Fibroblast of pulmonary artery (primary cell): ENCODE results near the gene RAB40C.

Experiments used
- DNase-seq: peaks from one replicate; pipeline ENCODE4 v3.0.0-alpha.2; 2010; ENCODE audit warnings: low read depth
- H3K4me3 ChIP-seq: replicated peaks from 2 replicates; pipeline ENCODE4 v1.5.1; 2011; ENCODE audit warnings: low read depth, mild to moderate bottlenecking, control low read depth, low read length, moderate library complexity
- TF ChIP-seq, protein P1 (sequence below): IDR thresholded peaks from 2 replicates; pipeline ENCODE4 v1.5.1; 2011; ENCODE audit warnings: mild to moderate bottlenecking, control low read depth, low read length, inconsistent platforms; ENCODE audit errors: missing control alignments

RAB40C gene

DNA sequence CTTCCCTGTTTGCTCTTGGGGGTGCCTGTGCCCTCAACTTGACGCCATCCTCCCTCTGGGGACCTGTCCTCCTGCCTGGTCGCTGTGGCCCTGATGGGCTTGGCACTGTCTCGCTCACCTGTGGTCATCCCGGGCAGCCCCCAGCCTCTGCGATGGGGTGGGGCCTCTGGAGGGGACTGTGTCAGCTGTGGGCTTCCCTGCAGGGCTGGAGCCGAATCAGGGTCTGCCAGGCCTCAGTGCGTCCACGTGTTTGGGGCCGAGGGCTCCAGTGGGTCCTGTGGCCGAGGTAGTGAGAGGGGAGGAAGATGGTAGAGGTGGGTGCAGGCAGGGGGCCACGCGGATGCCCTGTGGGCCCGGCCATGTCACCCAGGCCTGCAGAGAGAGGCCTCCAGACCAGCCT, 12.1 kb upstream of the RAB40C start:
- H3K4me3 ChIP-seq: no peak overlapping the region
- TF ChIP-seq, protein P1, sequence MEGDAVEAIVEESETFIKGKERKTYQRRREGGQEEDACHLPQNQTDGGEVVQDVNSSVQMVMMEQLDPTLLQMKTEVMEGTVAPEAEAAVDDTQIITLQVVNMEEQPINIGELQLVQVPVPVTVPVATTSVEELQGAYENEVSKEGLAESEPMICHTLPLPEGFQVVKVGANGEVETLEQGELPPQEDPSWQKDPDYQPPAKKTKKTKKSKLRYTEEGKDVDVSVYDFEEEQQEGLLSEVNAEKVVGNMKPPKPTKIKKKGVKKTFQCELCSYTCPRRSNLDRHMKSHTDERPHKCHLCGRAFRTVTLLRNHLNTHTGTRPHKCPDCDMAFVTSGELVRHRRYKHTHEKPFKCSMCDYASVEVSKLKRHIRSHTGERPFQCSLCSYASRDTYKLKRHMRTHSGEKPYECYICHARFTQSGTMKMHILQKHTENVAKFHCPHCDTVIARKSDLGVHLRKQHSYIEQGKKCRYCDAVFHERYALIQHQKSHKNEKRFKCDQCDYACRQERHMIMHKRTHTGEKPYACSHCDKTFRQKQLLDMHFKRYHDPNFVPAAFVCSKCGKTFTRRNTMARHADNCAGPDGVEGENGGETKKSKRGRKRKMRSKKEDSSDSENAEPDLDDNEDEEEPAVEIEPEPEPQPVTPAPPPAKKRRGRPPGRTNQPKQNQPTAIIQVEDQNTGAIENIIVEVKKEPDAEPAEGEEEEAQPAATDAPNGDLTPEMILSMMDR: no peak
- DNase-seq: no peak

DNA sequence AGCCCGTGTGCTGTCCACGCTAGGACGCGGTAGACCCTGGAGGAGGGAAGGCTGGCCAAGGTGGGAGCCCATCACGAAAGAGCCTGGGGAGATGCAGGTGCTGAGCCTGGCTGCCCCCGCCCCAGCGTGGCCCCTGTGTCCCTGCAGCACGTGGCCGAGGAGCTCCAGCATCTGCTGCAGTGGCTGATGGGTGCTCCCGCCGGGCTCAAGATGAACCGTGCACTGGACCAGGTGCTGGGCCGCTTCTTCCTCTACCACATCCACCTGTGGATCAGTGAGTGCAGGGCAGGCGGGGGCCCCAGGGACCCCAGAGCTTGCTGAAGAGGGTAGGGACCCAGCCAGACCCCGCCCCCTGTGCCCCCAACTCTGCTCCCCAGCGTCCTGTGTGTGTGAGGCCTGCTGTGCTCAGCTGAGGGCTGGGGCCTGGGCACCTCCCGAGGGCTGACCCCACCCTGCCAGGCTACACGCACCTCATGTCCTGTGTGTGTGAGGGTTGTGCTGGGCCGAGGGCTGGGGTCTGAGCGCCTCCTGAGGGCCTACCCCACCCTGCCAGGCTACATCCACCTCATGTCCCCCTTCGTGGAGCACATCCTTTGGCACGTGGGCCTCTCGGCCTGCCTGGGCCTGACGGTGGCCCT, 11.5 kb upstream of the RAB40C start:
- no peak overlapping the region for H3K4me3 ChIP-seq
- TF ChIP-seq, protein P1: no peak
- DNase-seq: no peak

DNA sequence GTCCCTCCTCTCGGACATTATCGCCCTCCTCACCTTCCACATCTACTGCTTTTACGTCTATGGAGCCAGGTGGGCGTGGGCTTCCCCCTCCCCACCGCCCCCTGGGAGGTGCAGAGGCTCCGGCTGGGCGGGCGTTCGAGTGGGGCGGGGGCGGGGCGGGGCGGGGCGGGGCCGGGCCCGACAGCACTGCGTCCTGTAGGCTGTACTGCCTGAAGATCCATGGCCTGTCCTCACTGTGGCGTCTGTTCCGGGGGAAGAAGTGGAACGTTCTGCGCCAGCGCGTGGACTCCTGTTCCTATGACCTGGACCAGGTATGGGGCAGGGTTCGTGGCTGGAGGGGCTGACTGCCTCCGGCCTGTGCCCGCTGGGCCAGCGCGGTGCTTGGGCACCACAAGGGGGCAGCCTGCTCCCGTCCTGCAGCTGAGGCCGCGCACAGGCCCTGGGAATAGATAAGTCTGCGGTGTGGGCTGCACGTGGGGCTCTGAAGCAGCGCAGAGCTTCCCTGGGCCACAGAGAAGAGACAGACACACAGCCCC, 10.9 kb upstream of the RAB40C start:
- DNase-seq: peak; percentile 80
- H3K4me3 ChIP-seq: no peak overlapping the region

DNA sequence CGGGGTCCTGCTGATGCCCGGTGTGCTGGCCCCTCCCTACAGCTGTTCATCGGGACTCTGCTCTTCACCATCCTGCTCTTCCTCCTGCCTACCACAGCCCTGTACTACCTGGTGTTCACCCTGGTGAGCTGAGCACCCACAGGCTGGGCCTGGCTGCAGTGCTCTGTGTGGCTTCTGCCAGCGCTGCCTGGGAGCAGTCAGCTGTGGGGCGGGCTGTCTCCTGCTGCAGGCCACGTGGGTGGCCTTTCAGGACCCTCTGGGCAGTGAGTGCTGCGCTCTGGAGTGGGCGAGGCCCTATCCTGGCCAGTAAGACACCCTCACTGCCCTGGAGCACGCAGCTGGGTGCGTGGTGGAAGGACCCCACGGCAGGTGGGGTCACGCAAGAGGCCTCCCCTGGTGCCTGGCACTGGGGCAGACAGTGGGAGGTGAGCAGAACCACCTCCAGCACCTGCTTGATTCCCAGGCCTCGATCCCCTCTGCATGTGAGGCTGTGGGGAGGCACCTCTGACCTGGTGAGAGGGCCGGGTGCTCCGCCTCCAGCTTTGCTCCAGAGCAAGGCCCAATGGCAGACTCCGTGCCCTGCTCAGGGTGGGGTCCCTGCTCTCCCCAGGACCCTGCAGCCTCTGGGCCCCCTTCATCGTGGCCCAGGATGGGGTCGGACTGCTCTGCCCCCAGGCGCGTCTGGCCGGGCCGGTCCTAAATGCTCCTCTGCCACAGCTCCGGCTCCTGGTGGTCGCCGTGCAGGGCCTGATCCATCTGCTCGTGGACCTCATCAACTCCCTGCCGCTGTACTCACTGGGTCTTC, 9.5 kb upstream of the RAB40C start:
- TF ChIP-seq, protein P1: no peak
- H3K4me3 ChIP-seq: no peak overlapping the region
- no peak for DNase-seq

More for the DNA sequence above, 10.9 kb upstream of the RAB40C start:
- TF ChIP-seq, protein P1: peak; percentile 76

DNA sequence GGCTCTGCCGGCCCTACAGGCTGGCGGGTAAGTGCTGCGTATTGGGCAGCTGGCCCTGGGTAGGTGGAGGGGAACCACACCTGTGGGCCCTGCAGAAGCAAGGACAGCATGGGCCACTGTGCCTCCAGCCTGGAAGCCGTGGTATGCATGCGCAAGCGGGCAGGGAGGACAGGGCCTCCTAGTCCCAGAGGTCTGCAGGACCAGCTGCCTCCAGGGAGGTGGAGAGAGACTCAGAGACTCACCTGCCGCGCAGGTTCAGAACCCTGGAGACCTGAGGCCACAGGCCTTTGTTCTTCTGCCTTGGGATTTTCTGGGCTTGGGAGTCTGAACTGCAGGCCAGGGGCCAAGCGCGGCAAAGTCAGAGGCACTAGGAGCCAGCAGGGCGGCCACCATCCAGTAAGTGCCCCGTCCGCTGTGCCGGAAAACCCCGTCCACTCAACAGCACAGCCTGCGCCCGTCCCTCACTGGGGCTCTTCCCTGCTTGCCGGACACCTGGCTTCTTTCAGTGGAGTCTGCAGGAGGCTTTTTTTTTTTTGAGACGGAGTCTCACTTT, 8.8 kb upstream of the RAB40C start:
- TF ChIP-seq, protein P1: no peak
- H3K4me3 ChIP-seq: no peak overlapping the region
- DNase-seq: no peak

DNA sequence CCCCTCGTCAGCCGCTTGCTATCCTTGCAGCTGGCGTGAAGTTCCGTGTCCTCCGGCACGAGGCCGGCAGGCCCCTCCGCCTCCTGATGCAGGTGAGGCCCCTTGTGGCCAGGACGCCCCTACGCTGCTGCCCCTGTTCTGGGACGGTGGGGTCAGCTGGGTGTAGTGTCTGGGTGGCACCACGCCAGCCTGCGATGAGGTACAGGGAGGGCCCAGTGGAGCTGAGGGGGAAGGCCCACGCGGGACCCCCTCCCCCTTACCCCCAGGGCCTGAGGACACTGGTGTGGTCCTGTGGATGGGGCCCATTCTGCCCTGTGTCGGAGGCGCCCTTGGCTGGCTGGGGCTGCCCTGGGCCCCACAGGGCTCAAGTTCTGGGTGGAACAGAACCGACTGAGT, 7.7 kb upstream of the RAB40C start:
- no peak for DNase-seq
- no peak overlapping the region for H3K4me3 ChIP-seq
- TF ChIP-seq, protein P1: no peak
